ENCODE measurements around the gene BFSP1. TPM values are rescaled to one million over a fixed set of nuclear protein-coding genes. Genes with fewer than 3 reads are reported as not detected.

BFSP1 gene
- total RNA-seq, 4 donors from 2014 or later: 0.75 to 1.00 (median 0.82) TPM; not detected in 1

- 90 to 94% methylated on average over 6 of the region's 6 CpGs for WGBS, 2 donors (ENCODE audit: low coverage in 1 of 2)
- Histone ChIP-seq H3K36me3 (no peaks in the 10 kb centered on the region), H3K4me1 (no peaks in the 10 kb centered on the region), H3K27me3 (peaks cover 7% of the 10 kb centered on the region), H3K4me3 (no peak overlapping the region), H3K9me3 (no peaks in the 10 kb centered on the region), H3K27ac (no peak overlapping the region)
- in situ Hi-C loops (cut with MboI; ENCODE audit: low pct_ligation_motif_present in 1 of 4, low pct_unique_long_range_greater_than_20kb in 1 of 4, low sequenced_read_pairs in 3 of 4): no loop called here
- TF ChIP-seq POLR2A (IDR thresholded peaks at IDR 0.05) (no peak), EP300 (IDR thresholded peaks at IDR 0.05; ENCODE audit: low read depth) (no peak), CTCF (IDR thresholded peaks at IDR 0.05) (no peak), POLR2AphosphoS5 (IDR thresholded peaks at IDR 0.05) (no peak)
- DNase-seq: no peak
- intact Hi-C loops (cut with DNase I; ENCODE audit: low total_unique reads): no loop called here
Observed at GRCh38 chr20:17457588-17458190, 73.5 kb downstream of the BFSP1 start.

- in situ Hi-C loops (cut with MboI; ENCODE audit: low pct_ligation_motif_present in 1 of 4, low pct_unique_long_range_greater_than_20kb in 1 of 4, low sequenced_read_pairs in 3 of 4): no loop called here
- DNase-seq: no peak
- Histone ChIP-seq H3K27me3 (peaks cover 7% of the 10 kb centered on the region), H3K36me3 (no peaks in the 10 kb centered on the region), H3K9me3 (no peaks in the 10 kb centered on the region), H3K4me3 (no peak overlapping the region), H3K27ac (no peak overlapping the region), H3K4me1 (no peaks in the 10 kb centered on the region)
- no peak for TF ChIP-seq EP300 (IDR thresholded peaks at IDR 0.05; ENCODE audit: low read depth)
- no peak for TF ChIP-seq POLR2AphosphoS5 (IDR thresholded peaks at IDR 0.05)
- TF ChIP-seq POLR2A (IDR thresholded peaks at IDR 0.05): no peak
- TF ChIP-seq CTCF (IDR thresholded peaks at IDR 0.05): no peak
- 87% methylated on average over 1 of the region's 1 CpG; no CpG with 5 or more reads in 1 of the 2 donors for WGBS, 2 donors (ENCODE audit: low coverage in 1 of 2)
- intact Hi-C loops (cut with DNase I; ENCODE audit: low total_unique reads): no loop called here
Observed at GRCh38 chr20:17457079-17457478, 74.1 kb downstream of the BFSP1 start.

- WGBS, 2 donors (ENCODE audit: low coverage in 1 of 2): 70 to 73% methylated on average over 7 to 8 of the region's 8 CpGs
- intact Hi-C loops (cut with DNase I; ENCODE audit: low total_unique reads): no loop called here
Observed at GRCh38 chr20:17456279-17456678, 74.9 kb downstream of the BFSP1 start.

GRCh38 chr20:17453592-17453991 lies 77.6 kb downstream of the BFSP1 start:
- in situ Hi-C loops (cut with MboI; ENCODE audit: low pct_ligation_motif_present in 1 of 4, low pct_unique_long_range_greater_than_20kb in 1 of 4, low sequenced_read_pairs in 3 of 4) (no loop called here), intact Hi-C loops (cut with DNase I; ENCODE audit: low total_unique reads) (no loop called here)
- Histone ChIP-seq H3K27me3 (peaks cover 7% of the 10 kb centered on the region), H3K27ac (no peak overlapping the region), H3K36me3 (no peaks in the 10 kb centered on the region), H3K9me3 (no peaks in the 10 kb centered on the region), H3K4me1 (no peaks in the 10 kb centered on the region), H3K4me3 (no peak overlapping the region)
- no peak for DNase-seq
- 70 to 90% methylated on average over 6 to 22 of the region's 22 CpGs for WGBS, 2 donors (ENCODE audit: low coverage in 1 of 2)
- no peak for TF ChIP-seq EP300 (IDR thresholded peaks at IDR 0.05; ENCODE audit: low read depth)
- TF ChIP-seq POLR2AphosphoS5 (IDR thresholded peaks at IDR 0.05): no peak
- no peak for TF ChIP-seq CTCF (IDR thresholded peaks at IDR 0.05)

More at GRCh38 chr20:17456279-17456678, 74.9 kb downstream of the BFSP1 start:
- TF ChIP-seq POLR2A (IDR thresholded peaks at IDR 0.05): no peak
- no peak for TF ChIP-seq CTCF (IDR thresholded peaks at IDR 0.05)
- no peak for TF ChIP-seq POLR2AphosphoS5 (IDR thresholded peaks at IDR 0.05)
- TF ChIP-seq EP300 (IDR thresholded peaks at IDR 0.05; ENCODE audit: low read depth): no peak
- in situ Hi-C loops (cut with MboI; ENCODE audit: low pct_ligation_motif_present in 1 of 4, low pct_unique_long_range_greater_than_20kb in 1 of 4, low sequenced_read_pairs in 3 of 4): no loop called here
- H3K4me1 ChIP-seq: no peaks in the 10 kb centered on the region
- H3K9me3 ChIP-seq: no peaks in the 10 kb centered on the region
- no peak for DNase-seq
- no peaks in the 10 kb centered on the region for H3K36me3 ChIP-seq
- no peak overlapping the region for H3K27ac ChIP-seq
- H3K27me3 ChIP-seq: peaks cover 7% of the 10 kb centered on the region
- H3K4me3 ChIP-seq: no peak overlapping the region
